Activated CD4-positive, alpha-beta T cell treated with anti-CD3 and anti-CD28 coated beads, Interleukin-2, amount 10 ng/mL, durations not matched to agents 7 days and 5 days (primary cell): ENCODE results near the gene COPA. TPM values are rescaled to one million over a fixed set of nuclear protein-coding genes. Genes with fewer than 3 reads are reported as not detected.
A peak's percentile ranks its signal among the peaks of the same experiment; 100 is the strongest.
"Not testable (repeated sequence)": the region's sequence is repeated elsewhere in the genome, so short reads cannot be mapped to it uniquely, and the experiment has no call there.

ENCODE experiments used
- CTCF ChIA-PET: fragments of 350-600 bp; sonication (Branson Sonifier 250); formaldehyde crosslinking; loops from one replicate; lab custom pipeline; 2021; ENCODE audit warnings: antibody characterized with exemption; lab: Charles Lee
- POLR2A ChIA-PET: fragments of 350-600 bp; sonication (Branson Sonifier 250); formaldehyde crosslinking; loops from one replicate; lab custom pipeline; 2021; ENCODE audit warnings: antibody characterized with exemption; lab: Charles Lee
- DNase-seq: peaks from one replicate; pipeline ENCODE4 v3.0.0-alpha.2; 2020
- H3K27ac Mint-ChIP-seq: one replicate; pipeline ENCODE4 v1.8.0; 2021; ENCODE audit warnings: mild to moderate bottlenecking, moderate library complexity, mixed read lengths
- H3K27me3 Mint-ChIP-seq: one replicate; pipeline ENCODE4 v1.8.0; 2021; ENCODE audit warnings: mixed read lengths
- H3K36me3 Mint-ChIP-seq: one replicate; pipeline ENCODE4 v1.8.0; 2021; ENCODE audit warnings: low read depth, mixed read lengths
- H3K4me1 Mint-ChIP-seq: one replicate; pipeline ENCODE4 v1.8.0; 2021; ENCODE audit warnings: mixed read lengths
- H3K4me3 Mint-ChIP-seq: one replicate; pipeline ENCODE4 v1.8.0; 2021; ENCODE audit warnings: mild to moderate bottlenecking, moderate library complexity, mixed read lengths
- H3K9me3 Mint-ChIP-seq: one replicate; pipeline ENCODE4 v1.8.0; 2021; ENCODE audit warnings: mixed read lengths
- total RNA-seq, 2 experiments: library from RNA; stranded (reverse); gene quantifications; one replicate each; pipeline ENCODE4 v1.2.3, GENCODE V29; 2021

COPA gene
- 100 to 1,000 TPM; 122 TPM for total RNA-seq

DNA sequence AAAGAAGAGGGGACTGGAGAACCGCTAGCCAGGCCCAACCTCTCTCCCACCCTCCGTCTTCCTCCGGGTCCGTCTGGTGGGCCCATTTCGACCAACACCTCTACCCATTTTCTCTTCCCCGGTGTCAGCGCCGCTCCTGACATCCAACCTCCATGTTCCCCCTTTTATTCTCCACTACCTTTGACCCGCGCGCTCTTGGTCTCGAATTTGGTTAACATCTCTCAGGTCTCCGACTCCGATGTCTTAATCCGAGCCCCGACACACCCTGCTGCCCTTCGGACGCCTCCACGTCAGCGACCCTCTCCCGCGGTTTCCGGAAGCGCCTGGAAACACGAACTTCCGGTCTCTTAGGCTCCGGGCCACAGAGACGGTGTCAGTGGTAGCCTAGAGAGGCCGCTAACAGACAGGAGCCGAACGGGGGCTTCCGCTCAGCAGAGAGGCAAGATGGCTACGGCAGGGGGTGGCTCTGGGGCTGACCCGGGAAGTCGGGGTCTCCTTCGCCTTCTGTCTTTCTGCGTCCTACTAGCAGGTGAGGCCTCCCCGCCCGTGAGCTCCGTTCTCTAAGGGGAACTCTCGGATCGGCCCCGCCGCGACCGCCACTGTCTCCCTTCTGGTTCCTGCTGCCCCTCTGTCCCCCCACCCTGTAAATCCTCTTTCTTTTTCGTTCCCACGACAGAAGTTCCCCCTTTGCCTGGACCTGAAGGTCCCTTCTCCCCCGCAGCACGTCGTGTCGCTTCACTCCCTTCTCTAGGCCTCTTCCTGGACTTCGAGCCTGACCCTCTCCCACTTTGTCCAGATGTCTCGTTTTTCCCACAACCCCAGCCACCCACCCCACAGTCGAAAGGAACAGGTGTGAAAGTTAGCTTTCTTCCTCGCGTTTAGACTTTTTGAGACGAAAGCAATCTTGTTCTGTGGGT lies at the start of gene COPA, which contains the start of gene NCSTN:
Gene COPA (minus strand): TSS at position 298 of the 917 bp plus-strand sequence. CDS start 80 bp downstream, at position 218.
Gene NCSTN (plus strand): TSS at position 431 of the 917 bp plus-strand sequence. CDS start 14 bp downstream, at position 445.
- Mint-ChIP-seq H3K27ac (peak within 1 kb of the TSS; percentile 100), H3K27me3 (no peaks in the 10 kb centered on the region), H3K9me3 (no peaks in the 10 kb centered on the region), H3K4me3 (peak within 1 kb of the TSS; percentile 100), H3K36me3 (peaks cover 50% of the 10 kb centered on the region), H3K4me1 (peaks cover 66% of the 10 kb centered on the region)
- POLR2A ChIA-PET: no interaction called here
- DNase-seq: peak; percentile 94
- CTCF ChIA-PET: interaction anchor here (0.6 to 1.2 kb wide), 3 partner anchors 20 to 276 kb away, joined by 3 to 4 read pairs (median 3); no protein-coding TSS in a partner anchor

DNA sequence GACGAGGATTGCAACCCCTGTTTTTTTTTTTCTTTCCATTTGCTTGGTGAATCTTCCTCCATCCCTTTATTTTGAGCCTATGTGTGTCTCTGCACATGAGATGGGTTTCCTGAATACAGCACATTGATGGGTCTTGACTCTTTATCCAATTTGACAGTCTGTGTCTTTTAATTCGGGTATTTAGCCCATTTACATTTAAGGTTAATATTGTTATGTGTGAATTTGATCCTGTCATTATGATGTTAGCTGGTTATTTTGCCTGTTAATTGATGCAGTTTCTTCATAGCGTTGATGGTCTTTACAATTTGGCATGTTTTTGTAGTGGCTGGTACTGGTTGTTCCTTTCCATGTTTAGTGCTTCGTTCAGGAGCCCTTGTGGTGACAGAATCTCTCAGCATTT lies 45.4 kb upstream of the COPA start:
- H3K27me3 Mint-ChIP-seq: peaks cover 47% of the 10 kb centered on the region
- peaks cover 10% of the 10 kb centered on the region for H3K9me3 Mint-ChIP-seq
- H3K4me3 Mint-ChIP-seq: not testable (repeated sequence)

DNA sequence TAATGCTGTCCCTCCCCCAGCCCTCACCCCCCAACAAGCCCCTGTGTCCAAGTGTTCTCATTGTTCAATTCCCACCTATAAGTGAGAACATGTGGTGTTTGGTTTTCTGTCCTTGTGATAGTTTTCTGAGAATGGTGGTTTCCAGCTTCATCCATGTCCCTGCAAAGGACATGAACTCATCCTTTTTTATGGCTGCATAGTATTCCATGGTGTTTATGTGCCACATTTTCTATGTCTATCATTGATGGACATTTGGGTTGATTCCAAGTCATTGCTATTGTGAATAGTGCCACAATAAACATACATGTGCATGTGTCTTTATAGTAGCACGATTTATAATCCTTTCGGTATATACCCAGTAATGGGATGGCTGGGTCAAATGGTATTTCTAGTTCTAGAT lies 41.8 kb upstream of the COPA start:
- DNase-seq, POLR2A ChIA-PET, H3K4me1 Mint-ChIP-seq, H3K36me3 Mint-ChIP-seq, H3K27ac Mint-ChIP-seq, CTCF ChIA-PET, H3K4me3 Mint-ChIP-seq: not testable (repeated sequence)
- Mint-ChIP-seq H3K27me3 (peaks cover 38% of the 10 kb centered on the region), H3K9me3 (peaks cover 10% of the 10 kb centered on the region)

More for the DNA sequence above, 45.4 kb upstream of the COPA start:
- DNase-seq, H3K27ac Mint-ChIP-seq, H3K36me3 Mint-ChIP-seq, POLR2A ChIA-PET, H3K4me1 Mint-ChIP-seq: not testable (repeated sequence)
- CTCF ChIA-PET: interaction anchor here (0.6 to 0.7 kb wide), 2 partner anchors 223 to 287 kb away, joined by 3 to 4 read pairs; no protein-coding TSS in a partner anchor

DNA sequence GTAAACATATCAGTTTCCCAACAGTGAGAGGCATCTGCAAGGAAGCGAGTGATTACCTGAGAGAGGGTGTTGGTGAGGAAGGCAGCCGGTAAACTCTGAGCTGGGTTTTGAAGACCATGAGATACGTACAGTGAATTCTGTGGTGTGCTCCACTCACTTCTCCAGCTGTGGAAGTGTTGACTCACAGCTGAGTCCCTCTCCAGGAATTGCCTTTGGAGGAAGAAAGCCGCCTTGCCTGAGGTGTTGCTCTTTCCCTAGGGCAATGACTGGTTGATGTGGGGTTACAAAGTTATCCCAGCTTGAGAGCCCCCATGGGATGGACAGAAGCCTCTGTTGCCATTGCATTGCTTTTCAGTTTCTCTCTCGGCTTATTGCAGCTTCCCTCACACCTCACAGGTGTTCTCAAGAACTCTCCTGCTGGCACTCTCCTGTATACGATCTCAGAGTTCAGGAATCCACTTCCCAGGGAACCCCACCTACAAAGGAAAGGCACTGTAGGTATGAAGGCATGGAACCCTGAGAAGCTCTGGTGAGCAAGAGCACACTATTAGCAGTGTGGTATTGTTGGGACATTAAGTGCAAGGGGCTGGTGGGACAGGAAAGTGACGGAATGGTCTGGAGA lies 34.6 kb upstream of the COPA start:
- H3K4me3 Mint-ChIP-seq: no peak overlapping the region
- ChIA-PET POLR2A (no interaction called here), CTCF (interaction anchor here (1.0 to 2.4 kb wide), 14 partner anchors 11 to 299 kb away, joined by 3 to 9 read pairs (median 5); partner anchors contain the start of gene NHLH1)
- H3K36me3 Mint-ChIP-seq: no peaks in the 10 kb centered on the region
- peaks cover 15% of the 10 kb centered on the region for H3K4me1 Mint-ChIP-seq
- peaks cover 6% of the 10 kb centered on the region for H3K27me3 Mint-ChIP-seq
- H3K27ac Mint-ChIP-seq: no peak overlapping the region
- no peak for DNase-seq
- H3K9me3 Mint-ChIP-seq: no peaks in the 10 kb centered on the region

DNA sequence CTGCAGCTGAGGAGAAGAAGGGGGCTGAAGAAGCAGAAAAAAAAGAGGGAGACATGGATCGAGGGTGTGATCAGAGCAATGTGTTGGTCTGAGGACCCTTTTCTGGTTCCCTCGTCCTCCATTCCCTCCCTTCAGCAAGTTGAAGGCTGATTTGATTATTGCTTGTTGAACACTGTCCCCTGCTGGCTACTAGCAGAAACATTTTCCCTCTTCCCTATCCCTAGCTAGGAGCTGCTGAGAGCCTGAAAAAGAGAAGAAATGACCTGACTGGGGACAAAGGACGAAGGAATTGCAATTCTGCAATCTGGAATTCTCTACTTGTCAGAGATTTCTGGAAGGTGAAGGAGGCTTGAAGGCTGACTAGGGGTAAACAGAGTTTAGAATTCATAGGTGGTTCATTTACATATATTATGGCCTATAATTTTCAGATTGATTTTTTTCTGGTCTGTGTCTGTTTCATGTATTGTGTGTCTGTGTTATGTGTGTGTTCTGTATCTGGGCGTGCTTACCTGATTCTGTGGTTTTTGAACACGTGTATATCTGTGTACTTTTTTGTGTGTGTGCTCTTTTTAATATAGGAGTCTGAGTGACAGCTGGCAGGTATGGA lies 33.6 kb upstream of the COPA start:
- Mint-ChIP-seq H3K4me3 (no peak overlapping the region), H3K27ac (no peak overlapping the region), H3K27me3 (peaks cover 6% of the 10 kb centered on the region), H3K36me3 (no peaks in the 10 kb centered on the region), H3K4me1 (peaks cover 15% of the 10 kb centered on the region), H3K9me3 (no peaks in the 10 kb centered on the region)
- ChIA-PET POLR2A (no interaction called here), CTCF (interaction anchor here (0.6 to 2.4 kb wide), 23 partner anchors 9 to 371 kb away, joined by 3 to 18 read pairs (median 4); partner anchors contain the start of gene NHLH1)
- DNase-seq: peak; percentile 45

DNA sequence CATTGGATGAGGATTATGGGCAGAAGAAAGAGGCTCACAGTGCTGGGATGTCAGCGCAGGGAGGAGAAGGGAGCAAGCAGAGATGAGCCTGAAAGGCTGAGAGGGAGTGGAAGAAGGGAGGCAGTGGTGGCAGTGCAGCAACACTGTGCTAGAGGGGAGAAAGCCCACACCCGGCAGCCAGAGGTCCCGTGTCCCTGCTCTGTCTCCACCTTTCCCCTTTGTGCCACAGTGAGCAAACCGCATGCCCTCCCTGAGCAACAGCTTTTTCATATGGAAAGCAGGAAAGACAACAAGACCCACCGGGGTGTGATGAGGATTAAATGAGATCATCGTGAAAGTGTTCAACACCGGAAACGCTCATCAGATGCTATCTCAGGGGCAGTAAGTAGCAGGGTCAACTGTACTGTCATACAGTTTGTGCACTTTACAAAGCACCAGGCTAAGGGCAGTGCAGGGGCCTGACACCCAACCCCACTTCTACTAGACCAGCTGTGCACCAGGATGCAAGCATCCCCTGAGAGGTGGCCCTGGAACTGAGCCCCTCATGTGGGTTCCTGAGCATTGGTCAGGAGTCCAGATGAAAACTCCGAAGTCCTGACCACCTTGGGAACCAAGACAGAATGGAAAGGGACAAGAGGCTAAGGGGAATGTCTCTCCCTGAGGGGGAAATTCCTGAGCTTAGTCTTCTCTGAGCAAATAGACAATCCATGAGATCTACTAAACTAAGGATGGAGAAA lies 32.9 kb upstream of the COPA start:
- POLR2A ChIA-PET: no interaction called here
- peak; percentile 21 for DNase-seq
- Mint-ChIP-seq H3K4me3 (no peak overlapping the region), H3K36me3 (no peaks in the 10 kb centered on the region), H3K9me3 (no peaks in the 10 kb centered on the region), H3K4me1 (peaks cover 15% of the 10 kb centered on the region), H3K27ac (peak overlapping the region; percentile 20), H3K27me3 (peaks cover 6% of the 10 kb centered on the region)
- CTCF ChIA-PET: interaction anchor here (0.5 to 2.4 kb wide), 19 partner anchors 9 to 397 kb away, joined by 3 to 18 read pairs (median 5); partner anchors contain the start of gene NHLH1

DNA sequence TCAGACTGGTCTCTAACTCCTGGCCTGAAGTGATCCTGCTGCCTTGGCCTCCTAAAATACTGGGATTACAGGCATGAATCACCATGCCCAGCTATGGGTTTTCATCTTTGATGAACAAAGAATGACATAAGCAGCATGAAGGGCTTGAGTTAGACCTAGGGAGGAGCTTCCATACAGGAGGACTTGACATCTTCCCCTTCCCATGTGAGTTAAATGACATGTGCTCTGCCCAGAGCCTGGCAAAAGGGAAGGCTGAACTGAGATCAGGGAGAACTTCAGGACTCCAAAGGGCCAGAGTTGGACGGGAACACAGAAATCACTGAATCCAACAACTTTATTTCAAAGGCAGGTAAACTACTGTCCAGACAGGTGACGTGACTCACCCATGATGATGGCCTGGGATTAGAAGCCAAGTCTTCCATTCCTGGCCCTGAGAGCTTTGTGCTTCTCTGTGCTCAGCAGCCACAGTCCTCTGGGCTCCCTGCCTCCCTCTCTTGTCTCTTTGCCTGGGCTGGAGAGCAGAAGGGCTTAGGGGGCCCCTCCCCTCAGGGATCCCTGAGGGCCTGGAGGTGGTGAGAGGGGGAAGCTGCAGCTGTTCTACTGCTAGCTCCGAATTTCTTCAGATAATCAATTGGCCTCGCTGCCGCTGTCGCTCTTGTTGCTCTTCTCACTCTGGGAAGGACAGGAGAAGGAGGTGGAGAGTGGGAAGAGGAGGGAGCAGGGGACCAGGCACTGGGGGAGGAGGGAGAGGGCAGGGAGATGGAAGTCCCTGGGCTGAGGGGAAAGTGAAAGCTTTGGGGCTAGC lies 31.5 kb upstream of the COPA start:
- H3K27ac Mint-ChIP-seq: no peak overlapping the region
- H3K4me1 Mint-ChIP-seq: peaks cover 15% of the 10 kb centered on the region
- H3K36me3 Mint-ChIP-seq: no peaks in the 10 kb centered on the region
- ChIA-PET POLR2A (no interaction called here), CTCF (interaction anchor here (0.6 to 1.4 kb wide), 6 partner anchors 9 to 272 kb away, joined by 3 to 5 read pairs (median 3); no protein-coding TSS in a partner anchor)
- no peak overlapping the region for H3K4me3 Mint-ChIP-seq
- no peak for DNase-seq
- H3K9me3 Mint-ChIP-seq: no peaks in the 10 kb centered on the region
- peaks cover 7% of the 10 kb centered on the region for H3K27me3 Mint-ChIP-seq

DNA sequence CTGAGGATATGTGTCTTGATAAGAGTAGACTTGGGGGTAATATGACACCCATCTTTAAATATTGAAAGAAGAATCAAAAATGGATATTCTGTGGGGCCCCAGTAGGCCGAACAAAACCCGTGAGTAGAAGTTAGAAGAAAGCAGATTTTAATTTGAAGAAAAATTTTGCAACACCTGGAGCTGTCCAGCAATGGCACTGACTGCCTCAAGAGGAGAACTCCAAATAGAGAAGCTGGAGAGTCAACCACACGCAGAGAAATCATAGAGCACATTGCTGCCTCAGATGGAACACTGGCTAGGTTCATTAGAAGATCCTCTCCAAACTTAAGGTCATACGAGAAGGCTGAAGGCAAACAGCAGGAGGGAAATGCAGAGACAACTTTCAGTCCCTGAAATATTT lies 30.6 kb upstream of the COPA start:
- no peak overlapping the region for H3K4me3 Mint-ChIP-seq

DNA sequence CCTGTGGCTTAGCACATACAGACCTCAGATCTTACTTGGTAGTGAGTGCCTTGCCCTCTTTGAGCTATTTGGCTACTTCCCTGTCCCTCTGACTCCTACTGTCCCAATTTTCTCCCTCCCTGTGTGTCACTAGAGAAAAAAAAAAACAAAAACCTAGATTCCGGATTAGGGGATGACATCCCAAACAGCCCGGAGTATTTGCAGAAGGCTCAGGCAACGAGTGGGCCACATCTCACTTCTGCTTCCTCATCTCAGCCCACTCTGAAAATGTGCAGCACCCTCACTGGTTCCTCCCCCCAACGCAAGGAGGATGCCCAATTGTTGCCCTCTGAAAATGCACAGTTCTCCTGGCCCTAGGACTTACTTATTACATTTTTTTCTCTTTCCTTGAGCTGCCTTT lies 28.7 kb upstream of the COPA start:
- H3K9me3 Mint-ChIP-seq: no peaks in the 10 kb centered on the region
- peaks cover 3% of the 10 kb centered on the region for H3K27me3 Mint-ChIP-seq
- ChIA-PET POLR2A (no interaction called here), CTCF (interaction anchor here (0.5 to 2.1 kb wide), 7 partner anchors 19 to 468 kb away, joined by 3 to 4 read pairs (median 3); partner anchors contain the start of gene SLAMF6)
- no peak for DNase-seq
- no peaks in the 10 kb centered on the region for H3K36me3 Mint-ChIP-seq
- H3K4me3 Mint-ChIP-seq: no peak overlapping the region
- peaks cover 24% of the 10 kb centered on the region for H3K4me1 Mint-ChIP-seq
- no peak overlapping the region for H3K27ac Mint-ChIP-seq

More for the DNA sequence above, 30.6 kb upstream of the COPA start:
- Mint-ChIP-seq H3K4me1 (peaks cover 15% of the 10 kb centered on the region), H3K36me3 (no peaks in the 10 kb centered on the region), H3K9me3 (no peaks in the 10 kb centered on the region), H3K27ac (no peak overlapping the region), H3K27me3 (peaks cover 3% of the 10 kb centered on the region)
- CTCF ChIA-PET: interaction anchor here (1.0 to 1.4 kb wide), 4 partner anchors 13 to 35 kb away, joined by 3 to 5 read pairs (median 3); no protein-coding TSS in a partner anchor
- POLR2A ChIA-PET: no interaction called here
- no peak for DNase-seq

DNA sequence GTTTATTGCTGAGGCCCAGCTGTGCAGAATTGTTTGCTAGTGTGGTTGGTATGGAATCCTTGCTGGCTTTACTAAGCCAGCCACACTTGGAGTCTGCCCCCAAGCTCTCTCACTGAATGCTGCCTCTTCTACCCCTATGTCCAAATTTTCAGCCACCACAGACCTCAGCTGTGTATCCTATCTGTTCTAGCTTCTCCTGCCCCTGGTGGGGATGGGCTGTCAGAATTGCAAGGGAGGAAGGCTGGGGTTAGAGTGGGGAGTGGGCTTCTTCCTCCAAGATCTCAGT lies 28.2 kb upstream of the COPA start:
- Mint-ChIP-seq H3K36me3 (no peaks in the 10 kb centered on the region), H3K4me3 (no peak overlapping the region), H3K9me3 (no peaks in the 10 kb centered on the region), H3K4me1 (peaks cover 20% of the 10 kb centered on the region), H3K27me3 (peaks cover 3% of the 10 kb centered on the region), H3K27ac (no peak overlapping the region)
- ChIA-PET POLR2A (no interaction called here), CTCF (interaction anchor here (0.5 to 2.1 kb wide), 5 partner anchors 19 to 248 kb away, joined by 3 to 4 read pairs (median 4); partner anchors contain the start of gene SLAMF6)
- no peak for DNase-seq
